Measurements from ENCODE around the gene ACP7. TPM values are rescaled to one million over a fixed set of nuclear protein-coding genes. Genes with fewer than 3 reads are reported as not detected.
A peak's percentile ranks its signal among the peaks of the same experiment; 100 is the strongest.

Gene ACP7
- total and polyA plus RNA-seq, 9 of the 15 experiments (the other 6 are each of a cell fraction or from before 2014, with no cell fraction given) = not detected

GRCh38 chr19:39085392-39085791 lies 1.2 kb downstream of the ACP7 start:
- no peak for TF ChIP-seq POLR2G (IDR thresholded peaks at IDR 0.05; ENCODE audit: low read depth, low read length)
- no peak for TF ChIP-seq RUNX1 (IDR thresholded peaks at IDR 0.05; ENCODE audit: low read depth)
- peak; percentile 88 for TF ChIP-seq ZNF263 (CRISPR knock-in tag; IDR thresholded peaks at IDR 0.05; ENCODE audit: borderline replicate concordance)
- no peak for TF ChIP-seq CBFA2T3 (IDR thresholded peaks at IDR 0.05)
- no peak for TF ChIP-seq CEBPB (tag; IDR thresholded peaks at IDR 0.05)
- no peak for TF ChIP-seq SMARCC2 (IDR thresholded peaks at IDR 0.05; ENCODE audit: low read depth)
- Histone ChIP-seq H3K36me3 (ENCODE audit: control insufficient read depth, insufficient read depth, low read length) (no peaks in the 10 kb centered on the region), H3K79me2 (ENCODE audit: control insufficient read depth, insufficient read depth, low read length) (no peaks in the 10 kb centered on the region), H4K20me1 (replicated peaks; ENCODE audit: control insufficient read depth, insufficient read depth, low read length) (0 out of 2 replicates have a peak, but pooled peaks cover 11% of the 10 kb centered on the region), H3K27me3 (ENCODE audit: control insufficient read depth in 2 of 2, insufficient read depth in 2 of 2, low read length in 2 of 2) (peaks cover 36 to 65% of the 10 kb centered on the region in 2 experiments), H3K27ac (ENCODE audit: extremely low read depth, low read depth, low read length) (no peak overlapping the region), H3K9me3 (replicated peaks; ENCODE audit: control insufficient read depth, insufficient read depth, low read depth, low read length) (no peaks in the 10 kb centered on the region), H3K9ac (ENCODE audit: insufficient read depth in 1 of 2, low read depth in 2 of 2, low read length in 2 of 2) (no peak overlapping the region), H2AFZ (ENCODE audit: low read depth, low read length) (no peak overlapping the region), H3K4me1 (replicated peaks in 1 of 2; ENCODE audit: control insufficient read depth in 2 of 2, insufficient read depth in 2 of 2, low read length in 2 of 2) (peaks cover 0 to 8% of the 10 kb centered on the region in 2 experiments; a peak in 2 of 5 replicates), H3K4me2 (ENCODE audit: insufficient read depth, low read length) (no peak overlapping the region), H3K9me1 (ENCODE audit: control insufficient read depth, insufficient read depth, low read length) (no peaks in the 10 kb centered on the region), H3K4me3 (no peak overlapping the region)
- BruUV-seq (replicated peaks) = no TSS peak
- in situ Hi-C loops (cut with MboI) = no loop called here
- CTCF ChIA-PET (ENCODE audit: low intra/inter-chr PET ratio) = no interaction called here
- POLR2A ChIA-PET = interaction anchor here (1.3 kb wide), 1 partner anchor 23 kb away, joined by 3 read pairs; no protein-coding TSS in a partner anchor
- FAIRE-seq (no peak), DNase-seq (ENCODE audit: extremely low read depth in 1 of 4, low spot score in 3 of 4) (no peak), ATAC-seq (no peak)
- 0% methylated on average over 8 of the region's 8 CpGs for WGBS (ENCODE audit: insufficient coverage, low coverage, missing lambda C conversion rate)
- intact Hi-C loops (cut with micrococcal nuclease) = no loop called here

DNA sequence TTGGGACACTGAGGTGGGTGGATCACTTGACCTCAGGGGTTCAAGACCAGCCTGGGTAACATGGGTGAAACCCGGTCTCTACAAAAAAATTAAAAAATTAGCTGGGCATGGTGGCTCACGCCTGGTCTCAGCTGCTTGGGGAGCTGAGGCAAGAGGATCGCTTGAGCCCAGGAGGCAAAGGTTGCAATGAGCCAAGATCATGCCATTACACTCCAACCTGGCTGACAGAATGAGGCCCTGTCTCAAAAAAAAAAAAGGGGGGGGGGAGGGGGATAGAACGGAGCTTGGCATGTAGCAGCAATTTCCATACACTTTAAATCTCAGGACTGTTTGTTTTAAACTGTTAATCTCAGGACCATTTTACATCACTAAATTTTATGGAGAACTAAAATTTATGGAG lies 2.2 kb downstream of the ACP7 start:
- H3K4me2 ChIP-seq (ENCODE audit: insufficient read depth, low read length) = no peak overlapping the region
- ATAC-seq (no peak), FAIRE-seq (no peak), DNase-seq (ENCODE audit: extremely low read depth in 1 of 4, low spot score in 3 of 4) (no peak)
- CTCF ChIA-PET (ENCODE audit: low intra/inter-chr PET ratio) = no interaction called here
- WGBS (ENCODE audit: insufficient coverage, low coverage, missing lambda C conversion rate) = 7% methylated on average over 3 of the region's 4 CpGs
- intact Hi-C loops (cut with micrococcal nuclease) = no loop called here
- H3K27ac ChIP-seq (ENCODE audit: extremely low read depth, low read depth, low read length) = no peak overlapping the region
- H3K9me3 ChIP-seq (replicated peaks; ENCODE audit: control insufficient read depth, insufficient read depth, low read depth, low read length) = no peaks in the 10 kb centered on the region
- no peaks in the 10 kb centered on the region for H3K9me1 ChIP-seq (ENCODE audit: control insufficient read depth, insufficient read depth, low read length)
- H3K4me3 ChIP-seq = no peak overlapping the region
- POLR2A ChIA-PET = no interaction called here
- no peak overlapping the region for H3K9ac ChIP-seq (ENCODE audit: insufficient read depth in 1 of 2, low read depth in 2 of 2, low read length in 2 of 2)
- BruUV-seq (replicated peaks) = no TSS peak
- in situ Hi-C loops (cut with MboI) = no loop called here
- peaks cover 34 to 62% of the 10 kb centered on the region in 2 experiments for H3K27me3 ChIP-seq (ENCODE audit: control insufficient read depth in 2 of 2, insufficient read depth in 2 of 2, low read length in 2 of 2)
- TF ChIP-seq TRIM25 (IDR thresholded peaks at IDR 0.05; ENCODE audit: borderline replicate concordance) = no peak
- no peak for TF ChIP-seq TFAM (CRISPR knock-in tag; conservative IDR thresholded peaks at IDR 0.05)
- TF ChIP-seq TRIM28 (IDR thresholded peaks at IDR 0.05) = no peak
- no peak overlapping the region for H2AFZ ChIP-seq (ENCODE audit: low read depth, low read length)
- H3K36me3 ChIP-seq (ENCODE audit: control insufficient read depth, insufficient read depth, low read length) = no peaks in the 10 kb centered on the region
- no peaks in the 10 kb centered on the region for H3K79me2 ChIP-seq (ENCODE audit: control insufficient read depth, insufficient read depth, low read length)
- 0 out of 2 replicates have a peak, but pooled peaks cover 11% of the 10 kb centered on the region for H4K20me1 ChIP-seq (replicated peaks; ENCODE audit: control insufficient read depth, insufficient read depth, low read length)
- H3K4me1 ChIP-seq (replicated peaks in 1 of 2; ENCODE audit: control insufficient read depth in 2 of 2, insufficient read depth in 2 of 2, low read length in 2 of 2) = peaks cover 0 to 8% of the 10 kb centered on the region in 2 experiments; a peak in 2 of 5 replicates

All from K562 (cell line).